AG20443 (cell line): ENCODE measurements around the gene PMP22.
A peak's percentile ranks its signal among the peaks of the same experiment; 100 is the strongest.

ENCODE experiments used
- DNase-seq: peaks from one replicate; pipeline ENCODE4 v3.0.0; 2012; ENCODE audit warnings: low spot score, mixed read lengths

Gene PMP22

DNA sequence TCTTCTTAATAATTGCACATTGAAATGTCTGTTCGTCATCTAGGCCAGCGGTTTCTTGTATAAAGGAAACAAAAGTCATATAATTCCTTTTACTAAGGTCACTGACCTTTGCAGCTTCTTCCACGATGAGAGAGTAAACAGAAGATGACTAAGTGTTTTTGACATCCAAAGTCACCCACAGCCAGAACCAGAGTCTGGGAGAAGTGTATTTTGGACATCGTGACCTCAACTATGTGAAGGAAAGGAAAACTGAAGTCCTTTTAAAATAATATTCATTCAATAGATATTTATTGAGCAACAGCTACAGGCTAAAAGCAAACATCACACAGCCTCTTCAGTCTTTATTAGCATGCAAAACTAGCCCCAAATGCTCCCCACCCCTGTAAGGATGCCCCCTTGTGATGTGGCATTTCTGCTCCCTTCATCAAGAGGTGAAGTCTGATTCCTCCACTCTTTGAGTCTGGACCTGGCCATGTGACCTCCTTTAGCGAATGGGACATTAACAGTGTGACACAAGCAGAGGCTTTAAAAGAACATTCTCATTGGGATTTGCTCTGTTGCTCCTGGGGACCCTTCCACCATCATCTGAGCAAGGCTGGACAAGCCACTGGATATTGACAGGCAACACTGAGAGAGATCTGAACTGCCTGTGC, 8.1 kb upstream of the PMP22 start:
- DNase-seq, result peak; percentile 81

DNA sequence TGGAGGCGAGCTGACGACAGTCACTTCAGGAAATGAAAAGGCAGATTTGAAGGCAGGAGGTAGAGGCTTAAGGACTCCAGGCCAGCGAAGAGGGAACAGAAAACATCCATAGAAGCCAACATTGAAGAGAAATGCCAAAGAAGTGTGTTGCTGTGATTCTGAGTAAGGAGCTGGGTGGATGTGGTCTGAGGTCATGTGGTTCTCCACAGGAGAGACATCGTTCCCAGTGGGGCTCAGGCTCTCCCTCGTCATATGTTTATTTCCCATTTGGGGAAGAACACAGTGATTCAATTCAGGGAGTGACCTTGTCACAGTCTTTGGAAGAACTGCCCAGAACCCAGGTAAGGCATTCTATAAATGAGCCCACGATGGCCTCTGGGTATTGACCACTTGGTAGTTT, 6.6 kb upstream of the PMP22 start:
- no peak for DNase-seq

DNA sequence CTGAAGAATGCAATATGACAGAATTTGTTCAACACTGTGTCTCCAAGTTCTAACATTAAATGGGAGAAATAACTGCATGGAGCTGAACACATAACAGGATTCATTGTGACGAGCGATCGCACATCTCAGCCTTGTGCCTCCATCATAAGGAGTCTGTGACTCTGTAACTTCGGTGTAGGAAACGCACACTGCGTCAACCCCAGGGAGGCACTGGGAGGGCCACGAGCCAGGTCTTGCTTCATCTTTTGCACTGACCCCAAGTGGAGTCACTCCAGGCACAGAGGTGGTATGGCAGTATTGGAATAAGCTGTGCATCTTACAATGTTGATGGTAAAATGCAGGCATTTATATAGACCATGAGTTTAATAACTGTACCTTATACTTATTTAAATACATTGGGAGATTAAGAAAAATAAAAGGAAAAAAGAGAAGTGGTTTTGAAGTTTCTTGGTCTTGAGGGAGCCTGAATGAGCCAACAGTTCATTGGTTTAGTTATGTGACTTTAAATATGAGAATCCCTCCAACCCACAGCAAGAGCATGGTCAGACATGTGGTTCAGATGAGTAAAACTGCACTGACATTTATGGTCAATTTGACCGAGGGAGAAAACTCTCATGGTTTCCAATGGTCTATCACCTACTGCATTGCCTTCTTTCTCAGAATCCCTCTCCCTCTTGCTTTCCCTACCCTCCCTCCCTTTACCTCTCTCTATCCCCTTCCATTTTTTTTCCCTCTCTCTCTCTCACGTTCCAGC, 5.7 kb upstream of the PMP22 start:
- DNase-seq, result no peak

DNA sequence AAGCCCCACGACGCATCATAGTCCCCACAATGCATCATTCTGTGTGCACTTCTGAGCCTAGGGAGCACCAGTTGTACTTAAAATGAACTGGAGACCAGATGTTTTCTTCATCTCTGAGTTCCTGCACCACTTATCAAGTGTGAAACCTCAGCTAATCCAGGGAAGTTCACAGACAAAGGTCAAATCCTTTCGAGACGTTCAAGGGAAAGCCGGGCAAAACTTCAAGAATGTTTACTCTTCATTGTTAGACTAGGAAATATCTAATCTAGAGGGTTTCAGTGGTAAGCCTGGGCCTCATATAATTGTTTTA, 4.6 kb upstream of the PMP22 start:
- no peak for DNase-seq

DNA sequence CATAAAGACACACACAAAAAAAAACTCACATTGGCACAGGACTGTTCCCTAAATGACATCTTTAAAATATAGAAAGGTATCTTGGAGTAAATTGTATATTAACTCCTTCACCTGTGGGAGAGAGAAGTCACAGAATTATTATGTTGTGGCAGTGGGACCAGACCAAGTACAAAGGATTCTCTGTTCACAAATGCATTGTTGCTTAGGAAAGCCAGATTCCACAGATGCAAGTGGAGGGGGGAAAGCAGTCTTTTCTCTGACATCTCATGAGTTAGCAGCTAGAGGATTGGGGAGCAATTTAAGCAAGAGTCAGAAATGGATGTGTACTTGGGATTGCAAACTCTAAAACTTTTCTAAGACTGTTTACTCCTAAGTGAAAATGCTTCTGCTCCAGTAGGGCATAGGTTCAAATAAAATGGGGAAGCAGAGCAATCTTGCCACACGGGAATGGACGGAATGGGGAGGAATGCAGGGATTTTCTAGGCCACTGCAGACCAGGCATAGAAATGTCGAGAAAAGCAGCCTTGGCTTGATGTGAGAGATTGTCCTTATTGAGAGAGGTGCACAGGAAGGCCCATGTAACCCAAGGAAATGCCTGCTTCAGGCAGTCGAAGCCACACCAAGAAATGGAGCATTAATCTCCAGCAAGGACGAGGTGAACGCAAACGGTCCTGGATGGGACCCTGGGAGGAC, 4.1 kb upstream of the PMP22 start:
- no peak for DNase-seq

DNA sequence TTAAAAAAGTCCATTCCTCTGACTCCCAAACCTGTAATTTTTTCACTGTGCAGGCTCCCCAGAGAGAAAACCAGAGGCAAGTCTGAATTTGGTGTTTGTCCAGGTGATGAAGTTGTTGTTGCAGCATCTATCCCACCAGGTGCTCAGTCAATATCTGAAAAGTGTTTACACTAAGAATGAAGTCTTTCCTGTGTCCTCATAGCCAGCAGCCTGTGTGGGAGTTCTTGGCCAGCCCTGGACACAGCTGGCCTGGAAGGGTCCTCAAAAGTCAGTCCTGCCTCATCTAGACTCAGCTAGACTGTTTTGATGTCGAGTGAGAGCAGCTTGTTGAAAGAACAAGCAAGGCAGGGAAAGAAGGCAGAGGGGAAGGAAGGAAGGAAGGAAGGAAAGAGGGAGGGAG, 3.3 kb upstream of the PMP22 start:
- no peak for DNase-seq

DNA sequence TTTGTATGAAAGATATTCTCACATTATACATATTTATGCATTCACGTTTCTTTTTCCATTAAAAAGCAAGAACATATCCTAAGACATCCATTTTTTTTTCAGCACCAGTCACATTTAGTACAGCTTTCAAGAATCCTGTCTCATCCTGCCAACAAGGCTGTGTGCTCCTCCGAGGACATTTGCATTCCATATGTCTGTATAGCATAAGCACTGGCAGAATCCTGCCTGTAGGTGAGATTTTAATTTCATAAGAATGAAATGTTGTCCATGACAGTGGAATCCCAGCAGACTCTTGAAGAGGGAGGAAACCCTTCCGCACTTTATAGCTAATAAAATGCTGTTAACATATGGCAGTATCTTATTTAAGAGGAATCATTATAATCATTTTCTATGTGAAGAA, 2.9 kb upstream of the PMP22 start:
- DNase-seq, result no peak

DNA sequence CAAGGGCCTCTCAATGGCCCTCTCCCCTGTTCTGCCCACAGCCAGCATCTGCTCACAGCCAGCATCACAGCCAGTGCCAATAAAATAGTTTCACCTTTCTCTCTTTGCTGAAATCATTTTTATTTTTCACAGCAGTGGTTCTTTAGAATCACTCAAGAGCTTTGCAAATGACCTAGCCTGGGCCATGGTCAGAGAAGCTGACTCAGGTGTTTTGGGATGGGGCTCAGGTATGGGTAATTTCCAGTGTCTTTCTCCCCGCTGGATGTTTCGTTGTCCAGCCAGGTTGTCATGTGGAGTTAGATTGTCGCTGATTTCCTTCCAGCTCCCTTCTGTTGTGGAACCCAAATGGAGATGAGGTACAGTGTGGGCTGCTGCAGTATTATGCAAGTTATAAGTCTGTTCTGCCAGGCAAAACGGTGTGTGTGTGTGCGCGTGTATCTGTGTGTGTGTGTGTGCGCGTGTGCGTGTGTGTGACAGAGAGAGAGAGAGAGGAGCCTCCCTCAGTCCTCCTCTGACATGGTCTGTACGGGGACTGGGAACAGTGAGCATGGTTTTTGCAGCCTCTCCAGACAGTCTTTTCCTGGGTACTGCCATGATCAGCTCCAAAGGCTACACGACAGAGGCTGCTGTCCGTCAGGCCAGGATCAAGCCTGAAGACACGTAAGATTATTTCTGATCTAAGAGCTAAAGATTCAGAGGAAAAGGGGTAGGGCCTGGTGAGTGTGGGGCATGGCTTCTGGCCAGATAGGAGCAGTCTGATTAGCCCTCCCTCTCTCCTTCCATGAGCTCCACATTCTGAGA, 1.4 kb upstream of the PMP22 start:
- DNase-seq, result no peak

DNA sequence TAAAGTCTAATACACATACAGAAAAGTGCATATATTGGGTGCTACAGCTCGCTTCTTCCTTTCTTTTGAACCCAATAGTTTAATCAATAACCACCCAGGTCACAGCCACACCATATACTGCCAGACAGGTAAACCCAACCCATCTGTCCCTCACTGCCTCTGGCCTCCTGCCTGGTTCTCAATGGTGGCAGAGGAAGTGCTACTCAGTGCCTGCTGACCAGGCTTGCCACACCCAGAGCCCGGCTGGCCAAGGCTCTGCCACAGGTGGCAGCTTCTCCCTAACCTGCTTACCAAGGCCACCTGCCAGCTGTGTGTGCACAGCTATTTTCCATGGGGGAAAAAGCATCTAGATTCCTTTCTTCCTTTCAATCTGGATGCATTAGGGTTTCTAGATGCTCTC, 584 bp downstream of the PMP22 start:
- DNase-seq, result no peak

DNA sequence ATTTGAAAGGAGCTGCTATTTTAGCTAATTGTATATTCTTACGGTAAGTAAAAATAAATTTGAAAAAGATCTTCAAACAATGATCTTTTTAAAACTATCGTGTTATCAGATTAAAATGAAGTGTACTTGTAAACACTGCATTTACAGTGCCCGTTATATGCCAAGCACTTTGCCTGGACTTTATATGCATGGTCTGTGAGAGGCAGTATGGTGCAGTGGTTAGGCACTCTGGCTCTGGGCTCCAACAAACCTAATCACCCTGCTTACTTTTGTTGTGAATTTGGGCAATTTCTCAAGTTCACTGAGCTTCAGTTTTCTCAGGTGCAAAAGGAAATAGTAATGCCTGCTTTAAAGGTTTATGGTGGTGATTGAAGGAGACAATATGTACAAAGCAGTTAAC, 1.4 kb downstream of the PMP22 start:
- DNase-seq, result no peak

DNA sequence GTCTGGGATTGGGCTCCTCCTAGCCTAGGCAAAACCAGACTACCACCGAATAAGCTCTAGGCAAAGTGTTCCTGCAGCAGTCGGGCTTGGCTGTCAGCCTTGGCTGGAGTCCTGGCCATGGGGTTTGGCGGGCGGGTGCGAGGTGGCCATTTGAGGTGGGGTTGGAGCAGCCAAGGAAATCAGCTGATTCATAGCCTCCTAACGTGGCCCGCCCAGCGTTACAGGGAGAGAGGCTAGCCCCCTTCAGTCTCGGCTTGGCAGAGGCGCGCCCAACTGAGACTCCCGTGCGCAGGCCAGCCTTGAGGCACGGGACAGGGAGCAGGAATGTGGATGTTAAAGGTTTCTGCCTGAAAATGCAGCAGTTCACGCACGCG, 1.9 kb downstream of the PMP22 start:
- DNase-seq, result peak; percentile 91

DNA sequence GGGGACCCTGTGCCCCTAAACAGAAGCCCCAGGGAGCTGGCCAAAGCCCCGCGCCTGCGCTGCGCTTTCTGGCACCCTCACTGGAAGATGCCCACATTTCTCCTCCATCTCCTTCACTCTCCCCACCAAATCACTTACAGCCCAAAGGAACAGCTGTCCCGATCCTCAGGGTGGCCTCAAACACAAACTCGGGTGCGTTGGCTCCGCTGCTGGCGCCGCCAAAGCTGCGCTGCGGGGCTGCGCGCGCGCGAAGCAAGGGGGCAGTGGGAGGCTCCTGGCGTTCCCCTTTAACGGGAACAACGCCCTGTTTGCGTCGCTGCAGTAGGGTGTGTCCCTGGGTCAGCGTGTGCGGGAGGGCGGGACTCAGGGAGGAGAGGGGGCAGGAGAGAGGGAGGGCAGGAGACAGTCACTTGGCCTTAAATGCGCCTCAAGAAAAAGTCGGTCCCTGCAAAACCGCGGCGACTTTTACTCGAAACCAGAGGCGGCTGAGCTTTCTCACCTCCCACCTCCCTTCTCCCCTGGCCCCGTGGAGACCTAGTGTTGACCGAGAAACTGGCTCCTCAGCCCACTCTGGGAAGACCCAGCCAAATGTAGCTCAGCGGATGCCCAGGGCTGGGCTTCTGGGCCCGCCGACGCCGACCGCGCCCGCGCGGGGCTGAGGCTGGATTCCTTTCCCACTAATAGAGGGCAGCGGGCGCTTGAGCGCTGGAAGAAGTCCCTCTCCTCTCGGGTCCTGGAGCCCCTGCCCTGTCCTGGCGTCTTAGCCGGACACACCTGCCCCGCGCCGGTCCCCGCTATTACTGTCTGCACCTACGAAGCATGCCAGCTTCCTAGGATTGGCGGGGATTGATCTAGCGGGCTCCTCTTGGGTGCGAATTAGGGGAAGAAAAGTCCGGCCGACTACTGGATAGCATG, 2.6 kb downstream of the PMP22 start:
- DNase-seq, result peak; percentile 95

DNA sequence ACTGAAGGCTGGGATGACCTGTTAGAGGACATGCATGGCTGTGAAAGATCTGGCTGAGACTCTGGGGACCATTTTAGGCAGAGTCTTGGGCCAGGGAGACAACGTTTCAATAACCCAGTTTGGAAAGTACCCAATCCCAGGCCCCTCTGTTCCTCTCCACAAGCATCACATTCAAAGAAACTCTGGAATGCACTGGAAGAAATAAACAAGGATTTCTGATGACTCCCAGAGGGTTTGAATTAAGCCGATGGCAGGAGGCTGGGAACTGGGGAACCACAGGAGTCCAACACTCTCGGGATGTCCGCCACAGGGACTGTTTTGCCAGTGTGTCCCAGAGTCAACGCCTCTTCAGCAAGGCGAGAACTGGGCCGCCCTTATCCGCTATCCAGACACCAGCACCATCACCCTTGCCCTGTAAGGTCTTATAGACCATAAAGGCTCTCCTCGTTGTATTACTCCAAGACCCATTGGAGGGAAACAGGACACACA, 3.3 kb downstream of the PMP22 start:
- DNase-seq, result no peak

DNA sequence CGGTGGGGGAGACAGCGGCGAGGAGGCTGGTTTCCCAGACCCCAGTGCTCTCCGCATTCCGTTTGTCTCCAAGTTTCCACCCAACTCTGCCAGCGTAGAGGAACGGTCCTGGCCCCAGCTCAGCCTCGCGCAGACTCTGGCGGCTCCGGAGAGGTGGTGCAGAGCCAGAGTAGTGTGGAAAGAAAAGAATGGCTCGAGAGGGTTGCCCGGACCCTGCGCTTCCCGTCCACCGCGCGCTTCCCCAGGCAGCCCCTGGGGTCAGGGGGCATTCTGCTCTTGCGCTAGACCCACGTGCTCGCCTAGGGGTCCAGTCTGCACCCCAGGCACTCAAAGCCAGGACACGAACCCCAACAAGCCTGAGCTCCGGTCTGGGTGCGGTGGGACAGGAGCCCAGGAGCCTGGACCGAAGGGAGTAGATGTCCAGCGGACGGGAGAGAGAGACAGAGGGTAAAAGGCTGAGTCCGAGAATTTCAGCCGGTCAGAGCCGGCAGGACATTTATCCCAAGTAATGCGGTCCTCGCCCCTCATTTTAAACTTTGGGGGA, 3.8 kb downstream of the PMP22 start:
- DNase-seq, result peak; percentile 50

DNA sequence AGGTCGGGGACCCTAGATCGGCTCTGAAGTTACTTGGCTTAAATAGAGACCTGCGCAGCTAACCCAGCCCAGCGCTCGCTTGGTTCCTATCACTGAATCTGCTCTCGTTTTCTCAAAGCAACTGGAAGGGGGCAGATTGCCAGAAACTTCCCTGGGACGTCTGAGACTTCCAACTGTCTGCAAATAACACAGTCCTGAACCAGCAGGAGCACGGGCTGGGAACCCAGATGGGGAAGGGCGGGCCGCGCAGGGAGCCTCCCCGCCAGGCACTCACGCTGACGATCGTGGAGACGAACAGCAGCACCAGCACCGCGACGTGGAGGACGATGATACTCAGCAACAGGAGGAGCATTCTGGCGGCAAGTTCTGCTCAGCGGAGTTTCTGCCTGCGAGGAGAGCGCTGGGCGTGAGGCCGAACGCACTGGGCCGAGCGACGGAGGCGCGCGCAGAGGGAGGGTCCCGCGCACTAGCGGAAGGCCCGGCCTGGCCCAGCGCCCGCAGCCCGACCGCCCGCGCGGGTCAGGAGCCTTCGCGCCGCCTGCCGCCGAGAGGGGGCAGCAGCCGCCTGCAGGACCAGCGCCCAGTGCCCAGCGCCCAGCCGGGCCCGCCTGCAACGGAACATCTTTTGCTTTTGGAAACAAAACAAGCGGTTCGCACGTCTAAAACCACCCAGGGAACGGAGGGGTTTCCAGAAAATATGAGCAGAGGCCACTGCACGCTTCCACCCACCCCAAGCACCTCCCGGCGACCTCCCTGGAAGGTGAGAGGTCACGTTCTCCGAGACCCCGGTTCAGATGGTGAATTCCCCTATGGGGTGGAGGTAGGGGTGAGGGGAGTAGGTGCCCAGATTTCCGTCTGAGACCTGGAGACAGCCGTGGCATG, 4.5 kb downstream of the PMP22 start:
- DNase-seq, result peak; percentile 91

DNA sequence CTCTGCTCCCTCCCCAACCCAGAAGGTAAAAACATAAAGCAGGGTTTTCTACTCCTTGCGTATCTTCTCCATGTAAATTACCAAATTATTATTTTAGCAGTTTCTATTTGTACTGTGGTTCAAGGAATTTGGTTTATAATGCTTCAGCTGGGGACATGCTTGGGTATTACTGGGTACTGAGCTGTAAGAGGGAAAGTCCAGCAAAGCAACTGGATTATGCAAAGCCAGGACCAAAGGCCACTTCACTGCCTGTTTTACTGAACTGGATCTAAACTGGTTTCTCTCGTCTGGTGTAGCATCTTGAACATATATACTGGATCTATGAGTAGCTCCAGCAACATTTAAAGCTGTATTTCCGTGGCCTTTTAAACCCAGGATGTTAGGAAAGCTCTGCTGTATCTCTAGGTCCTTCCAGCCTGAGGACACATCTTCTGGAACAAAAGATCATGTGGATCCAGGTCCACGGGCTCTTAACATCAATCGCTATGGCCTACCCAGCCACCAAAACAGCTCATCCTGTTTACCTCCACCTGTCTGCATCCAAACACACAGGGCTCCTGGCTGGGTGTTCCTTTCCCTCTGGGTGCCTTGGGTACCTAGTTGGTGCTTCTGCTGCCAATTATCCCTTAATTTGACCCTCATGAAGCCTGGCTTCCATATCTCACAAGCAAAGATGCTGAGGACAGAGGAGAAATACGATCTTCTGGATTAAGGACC, 7.2 kb downstream of the PMP22 start:
- DNase-seq, result no peak

DNA sequence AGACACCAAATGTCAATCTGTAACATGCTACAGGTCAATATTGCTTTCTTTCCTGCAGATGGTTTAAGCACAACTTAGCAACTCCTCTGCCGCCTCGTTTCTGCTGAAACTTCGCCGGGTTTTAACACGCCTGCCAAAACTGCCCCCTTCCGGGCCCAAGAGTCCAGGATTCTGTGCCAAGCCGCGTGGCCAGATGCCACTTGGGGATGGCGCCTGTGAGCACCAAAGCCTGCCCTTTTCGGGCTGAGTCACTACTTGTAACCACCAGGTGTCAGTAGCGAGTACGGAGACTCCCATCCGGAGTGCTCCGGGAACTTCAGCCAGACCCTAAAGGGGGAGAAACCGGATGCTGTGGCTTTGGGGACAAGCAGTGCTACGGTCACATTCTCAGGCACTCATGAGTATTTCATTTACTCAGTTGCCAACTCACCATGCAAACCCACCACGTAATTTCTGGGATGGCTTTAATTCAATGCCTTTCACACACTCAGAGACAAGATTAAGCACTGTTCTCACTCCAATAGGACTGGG, 7.8 kb downstream of the PMP22 start:
- DNase-seq, result peak; percentile 87

DNA sequence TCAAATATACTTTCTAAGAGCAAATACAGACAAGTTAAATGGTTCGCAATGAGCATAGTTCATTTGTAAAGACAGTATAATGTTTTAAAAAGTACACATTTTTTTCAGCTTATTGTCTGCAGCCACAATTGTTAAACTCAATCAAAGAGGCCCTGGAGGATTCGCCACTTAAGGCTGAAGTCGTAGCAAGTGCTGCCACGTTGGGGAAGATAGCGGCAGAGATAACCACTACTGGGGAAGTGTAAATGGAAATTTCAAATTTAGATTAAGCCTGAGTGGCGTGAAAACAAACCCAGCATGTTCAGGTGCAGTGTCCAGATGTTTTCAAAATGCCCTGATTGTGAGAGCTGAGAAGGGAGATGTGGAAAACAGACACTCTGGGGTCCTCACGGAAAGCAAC, 8.4 kb downstream of the PMP22 start:
- DNase-seq, result no peak
